ENCODE data around the gene TRAPPC2.

- no peak for TF ChIP-seq CTCF (IDR thresholded peaks at IDR 0.05; ENCODE audit: low read depth, low read length, poor library complexity, severe bottlenecking)
- TF ChIP-seq EZH2phosphoT487 (IDR thresholded peaks at IDR 0.05; ENCODE audit: borderline replicate concordance, low read length): no peak
Measured at GRCh38 chrX:13697976-13698375, 36.4 kb downstream of the TRAPPC2 start.

Data from DOHH2 (cell line).